Activated naive CD4-positive, alpha-beta T cell treated with anti-CD3 and anti-CD28 coated beads, Interleukin-2, amount 50 U/mL, for 24 hours (primary cell): ENCODE data around the gene MIGA1.
"Not testable (repeated sequence)": the region's sequence is repeated elsewhere in the genome, so short reads cannot be mapped to it uniquely, and the experiment has no call there.

ENCODE experiments used
- H3K27ac Mint-ChIP-seq: one replicate; pipeline ENCODE4 v1.8.0; 2021; ENCODE audit warnings: mild to moderate bottlenecking, mixed read lengths
- H3K27me3 Mint-ChIP-seq: one replicate; pipeline ENCODE4 v1.8.0; 2021; ENCODE audit warnings: mixed read lengths
- H3K36me3 Mint-ChIP-seq: one replicate; pipeline ENCODE4 v1.8.0; 2021; ENCODE audit warnings: mixed read lengths
- H3K4me1 Mint-ChIP-seq: one replicate; pipeline ENCODE4 v1.8.0; 2021; ENCODE audit warnings: mixed read lengths
- H3K4me3 Mint-ChIP-seq: one replicate; pipeline ENCODE4 v1.8.0; 2021; ENCODE audit warnings: mild to moderate bottlenecking, mixed read lengths
- H3K9me3 Mint-ChIP-seq: one replicate; pipeline ENCODE4 v1.8.0; 2021; ENCODE audit warnings: mixed read lengths

MIGA1 gene

GRCh38 chr1:77826851-77827250 is 47.4 kb downstream of the MIGA1 start:
- not testable (repeated sequence) for H3K9me3 Mint-ChIP-seq, H3K27ac Mint-ChIP-seq, H3K4me1 Mint-ChIP-seq, H3K27me3 Mint-ChIP-seq, H3K4me3 Mint-ChIP-seq
- H3K36me3 Mint-ChIP-seq = peaks cover 11% of the 10 kb centered on the region

GRCh38 chr1:77828098-77828497 is 48.6 kb downstream of the MIGA1 start:
- peaks cover 11% of the 10 kb centered on the region for H3K4me1 Mint-ChIP-seq
- H3K27ac Mint-ChIP-seq = no peak overlapping the region
- H3K27me3 Mint-ChIP-seq = no peaks in the 10 kb centered on the region
- H3K9me3 Mint-ChIP-seq = no peaks in the 10 kb centered on the region
- H3K4me3 Mint-ChIP-seq = no peak overlapping the region
- H3K36me3 Mint-ChIP-seq = peaks cover 13% of the 10 kb centered on the region

GRCh38 chr1:77829851-77830250 is 50.4 kb downstream of the MIGA1 start:
- Mint-ChIP-seq H3K36me3 (peaks cover 13% of the 10 kb centered on the region), H3K4me1 (peaks cover 11% of the 10 kb centered on the region), H3K4me3 (no peak overlapping the region), H3K27me3 (no peaks in the 10 kb centered on the region), H3K9me3 (no peaks in the 10 kb centered on the region), H3K27ac (no peak overlapping the region)

GRCh38 chr1:77830946-77831345 is 51.5 kb downstream of the MIGA1 start:
- Mint-ChIP-seq H3K36me3 (peaks cover 13% of the 10 kb centered on the region), H3K27me3 (no peaks in the 10 kb centered on the region)

GRCh38 chr1:77831566-77831965 is 52.1 kb downstream of the MIGA1 start:
- Mint-ChIP-seq H3K27me3 (no peaks in the 10 kb centered on the region), H3K4me1 (peaks cover 12% of the 10 kb centered on the region), H3K36me3 (peaks cover 15% of the 10 kb centered on the region), H3K27ac (no peak overlapping the region), H3K4me3 (no peak overlapping the region), H3K9me3 (no peaks in the 10 kb centered on the region)

More at GRCh38 chr1:77830946-77831345, 51.5 kb downstream of the MIGA1 start:
- Mint-ChIP-seq H3K9me3 (no peaks in the 10 kb centered on the region), H3K4me1 (peaks cover 8% of the 10 kb centered on the region), H3K27ac (no peak overlapping the region), H3K4me3 (no peak overlapping the region)

GRCh38 chr1:77831976-77832711 is 52.7 kb downstream of the MIGA1 start:
- no peaks in the 10 kb centered on the region for H3K9me3 Mint-ChIP-seq
- H3K36me3 Mint-ChIP-seq = peaks cover 12% of the 10 kb centered on the region
- H3K4me1 Mint-ChIP-seq = peaks cover 12% of the 10 kb centered on the region
- no peak overlapping the region for H3K27ac Mint-ChIP-seq
- H3K4me3 Mint-ChIP-seq = no peak overlapping the region
- no peaks in the 10 kb centered on the region for H3K27me3 Mint-ChIP-seq

- Mint-ChIP-seq H3K9me3 (no peaks in the 10 kb centered on the region), H3K27me3 (no peaks in the 10 kb centered on the region), H3K4me1 (peaks cover 12% of the 10 kb centered on the region), H3K36me3 (peaks cover 15% of the 10 kb centered on the region), H3K27ac (no peak overlapping the region), H3K4me3 (no peak overlapping the region)
Observed at GRCh38 chr1:77832901-77833300, 53.5 kb downstream of the MIGA1 start.

GRCh38 chr1:77833521-77834100 is 54.2 kb downstream of the MIGA1 start:
- Mint-ChIP-seq H3K27ac (no peak overlapping the region), H3K4me3 (no peak overlapping the region), H3K27me3 (no peaks in the 10 kb centered on the region), H3K9me3 (no peaks in the 10 kb centered on the region), H3K4me1 (peaks cover 9% of the 10 kb centered on the region), H3K36me3 (peaks cover 12% of the 10 kb centered on the region)

- Mint-ChIP-seq H3K27ac (no peak overlapping the region), H3K9me3 (no peaks in the 10 kb centered on the region), H3K4me3 (no peak overlapping the region)
Observed at GRCh38 chr1:77834771-77835334, 55.4 kb downstream of the MIGA1 start.

GRCh38 chr1:77841574-77841973 is 62.1 kb downstream of the MIGA1 start:
- H3K9me3 Mint-ChIP-seq = no peaks in the 10 kb centered on the region
- H3K27ac Mint-ChIP-seq = no peak overlapping the region
- no peaks in the 10 kb centered on the region for H3K27me3 Mint-ChIP-seq
- peaks cover 12% of the 10 kb centered on the region for H3K36me3 Mint-ChIP-seq
- no peak overlapping the region for H3K4me3 Mint-ChIP-seq
- peaks cover 8% of the 10 kb centered on the region for H3K4me1 Mint-ChIP-seq

More at GRCh38 chr1:77834771-77835334, 55.4 kb downstream of the MIGA1 start:
- H3K36me3 Mint-ChIP-seq = peaks cover 11% of the 10 kb centered on the region
- no peaks in the 10 kb centered on the region for H3K27me3 Mint-ChIP-seq
- peaks cover 9% of the 10 kb centered on the region for H3K4me1 Mint-ChIP-seq

GRCh38 chr1:77845951-77846350 is 66.5 kb downstream of the MIGA1 start:
- Mint-ChIP-seq H3K27me3 (no peaks in the 10 kb centered on the region), H3K4me3 (no peak overlapping the region), H3K36me3 (peaks cover 19% of the 10 kb centered on the region), H3K27ac (no peak overlapping the region), H3K4me1 (peaks cover 14% of the 10 kb centered on the region), H3K9me3 (no peaks in the 10 kb centered on the region)

- peaks cover 14% of the 10 kb centered on the region for H3K4me1 Mint-ChIP-seq
- peaks cover 19% of the 10 kb centered on the region for H3K36me3 Mint-ChIP-seq
- H3K9me3 Mint-ChIP-seq = no peaks in the 10 kb centered on the region
- H3K27ac Mint-ChIP-seq = no peak overlapping the region
- no peaks in the 10 kb centered on the region for H3K27me3 Mint-ChIP-seq
- H3K4me3 Mint-ChIP-seq = no peak overlapping the region
Observed at GRCh38 chr1:77846966-77847365, 67.5 kb downstream of the MIGA1 start.

- Mint-ChIP-seq H3K9me3 (no peaks in the 10 kb centered on the region), H3K27ac (no peak overlapping the region), H3K4me3 (no peak overlapping the region), H3K27me3 (no peaks in the 10 kb centered on the region), H3K36me3 (peaks cover 23% of the 10 kb centered on the region), H3K4me1 (peaks cover 14% of the 10 kb centered on the region)
Observed at GRCh38 chr1:77847621-77848080, 68.2 kb downstream of the MIGA1 start.

GRCh38 chr1:77850082-77850481 is 70.6 kb downstream of the MIGA1 start:
- peaks cover 36% of the 10 kb centered on the region for H3K36me3 Mint-ChIP-seq
- H3K27ac Mint-ChIP-seq = no peak overlapping the region
- H3K4me3 Mint-ChIP-seq = no peak overlapping the region
- no peaks in the 10 kb centered on the region for H3K27me3 Mint-ChIP-seq
- H3K9me3 Mint-ChIP-seq = peaks cover 8% of the 10 kb centered on the region
- H3K4me1 Mint-ChIP-seq = peaks cover 18% of the 10 kb centered on the region

GRCh38 chr1:77857552-77857951 is 78.1 kb downstream of the MIGA1 start:
- Mint-ChIP-seq H3K36me3 (peaks cover 46% of the 10 kb centered on the region), H3K4me3 (no peak overlapping the region), H3K27me3 (no peaks in the 10 kb centered on the region), H3K27ac (no peak overlapping the region), H3K9me3 (peaks cover 19% of the 10 kb centered on the region), H3K4me1 (peaks cover 25% of the 10 kb centered on the region)

- Mint-ChIP-seq H3K9me3 (peaks cover 19% of the 10 kb centered on the region), H3K36me3 (peaks cover 46% of the 10 kb centered on the region), H3K27ac (no peak overlapping the region), H3K4me3 (no peak overlapping the region), H3K4me1 (peaks cover 25% of the 10 kb centered on the region), H3K27me3 (no peaks in the 10 kb centered on the region)
Observed at GRCh38 chr1:77858725-77859124, 79.3 kb downstream of the MIGA1 start.
